ENCODE results near the gene MLH3.

GRCh38 chr14:74980398-74980730 lies 70.9 kb downstream of the MLH3 start:
- TF ChIP-seq CTCF (IDR thresholded peaks at IDR 0.05) = no peak
- no peak for TF ChIP-seq POLR2A (IDR thresholded peaks at IDR 0.05)
- no peak for TF ChIP-seq EP300 (IDR thresholded peaks at IDR 0.05)

All from ovary (tissue), 3 donors.